NB4 (cell line): ENCODE results near the gene MESD.

Source experiments
- MAX ChIP-seq: IDR thresholded peaks from 2 replicates; pipeline ENCODE4 v1.6.1; 2011; ENCODE audit warnings: low read depth, low read length
- MYC ChIP-seq: IDR thresholded peaks from 2 replicates; pipeline ENCODE4 v1.6.1; 2011; ENCODE audit warnings: low read depth, low read length
- POLR2A ChIP-seq: IDR thresholded peaks from 2 replicates; pipeline ENCODE4 v1.6.1; 2011; ENCODE audit warnings: mild to moderate bottlenecking; ENCODE audit not compliant: insufficient read length; ENCODE audit errors: extremely low read depth
- TF ChIP-seq, protein P1 (sequence below): IDR thresholded peaks from one replicate; pipeline ENCODE4 v1.5.1; 2012; ENCODE audit warnings: low read depth, low read length

GRCh38 chr15:80925597-80926059 lies 64.0 kb downstream of the MESD start:
- TF ChIP-seq, protein P1, sequence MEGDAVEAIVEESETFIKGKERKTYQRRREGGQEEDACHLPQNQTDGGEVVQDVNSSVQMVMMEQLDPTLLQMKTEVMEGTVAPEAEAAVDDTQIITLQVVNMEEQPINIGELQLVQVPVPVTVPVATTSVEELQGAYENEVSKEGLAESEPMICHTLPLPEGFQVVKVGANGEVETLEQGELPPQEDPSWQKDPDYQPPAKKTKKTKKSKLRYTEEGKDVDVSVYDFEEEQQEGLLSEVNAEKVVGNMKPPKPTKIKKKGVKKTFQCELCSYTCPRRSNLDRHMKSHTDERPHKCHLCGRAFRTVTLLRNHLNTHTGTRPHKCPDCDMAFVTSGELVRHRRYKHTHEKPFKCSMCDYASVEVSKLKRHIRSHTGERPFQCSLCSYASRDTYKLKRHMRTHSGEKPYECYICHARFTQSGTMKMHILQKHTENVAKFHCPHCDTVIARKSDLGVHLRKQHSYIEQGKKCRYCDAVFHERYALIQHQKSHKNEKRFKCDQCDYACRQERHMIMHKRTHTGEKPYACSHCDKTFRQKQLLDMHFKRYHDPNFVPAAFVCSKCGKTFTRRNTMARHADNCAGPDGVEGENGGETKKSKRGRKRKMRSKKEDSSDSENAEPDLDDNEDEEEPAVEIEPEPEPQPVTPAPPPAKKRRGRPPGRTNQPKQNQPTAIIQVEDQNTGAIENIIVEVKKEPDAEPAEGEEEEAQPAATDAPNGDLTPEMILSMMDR, result no peak
- no peak for TF ChIP-seq POLR2A
- no peak for TF ChIP-seq MYC
- TF ChIP-seq MAX, result no peak
